Spleen (tissue), 11 donors: ENCODE results near the gene SAFB2. TPM values are rescaled to one million over a fixed set of nuclear protein-coding genes. Genes with fewer than 3 reads are reported as not detected.

Experiments
- DNase-seq: peaks from one replicate; pipeline ENCODE4 v3.0.0-alpha.2; 2020
- H3K27ac ChIP-seq, 8 donors: fragments of 200-600 bp; sonication (generic) in 7 of 8; 1 replicate in 4 of 8; 2 replicates in 4 of 8; pipeline versions ENCODE4 v1.5.0 to v1.8.0; 2016 to 2021; ENCODE audit warnings: inconsistent platforms in 4 of 8, mild to moderate bottlenecking in 4 of 8, moderate library complexity in 1 of 8
- H3K27me3 ChIP-seq, 7 donors: fragments of 200-600 bp; sonication (generic) in 6 of 7; replicated peaks in 1 of 7; 1 replicate in 4 of 7; 2 replicates in 3 of 7; pipeline versions ENCODE4 v1.5.0 to v1.8.0; 2016 to 2021; ENCODE audit warnings: inconsistent platforms in 3 of 7, mild to moderate bottlenecking in 1 of 7
- H3K36me3 ChIP-seq, 6 donors: fragments of 200-600 bp; sonication (generic) in 5 of 6; 1 replicate in 4 of 6; 2 replicates in 2 of 6; pipeline versions ENCODE4 v1.5.0 to v1.8.0; 2016 to 2021; ENCODE audit warnings: inconsistent platforms in 2 of 6
- H3K4me1 ChIP-seq, 6 donors: fragments of 200-600 bp; sonication (generic) in 5 of 6; 1 replicate in 3 of 6; 2 replicates in 3 of 6; pipeline versions ENCODE4 v1.5.0 to v1.8.0; 2016 to 2021; ENCODE audit warnings: inconsistent platforms in 3 of 6
- H3K4me3 ChIP-seq, 8 donors: fragments of 200-600 bp; sonication (generic) in 7 of 8; 1 replicate in 4 of 8; 2 replicates in 4 of 8; pipeline versions ENCODE4 v1.5.0 to v1.8.0; 2016 to 2021; ENCODE audit warnings: inconsistent platforms in 4 of 8, mild to moderate bottlenecking in 4 of 8, moderate library complexity in 2 of 8
- H3K9me3 ChIP-seq, 8 donors: fragments of 200-600 bp; sonication (generic) in 7 of 8; 1 replicate in 4 of 8; 2 replicates in 4 of 8; pipeline versions ENCODE4 v1.5.0 to v1.8.0; 2016 to 2021; ENCODE audit warnings: inconsistent platforms in 4 of 8
- CTCF ChIP-seq, 11 experiments: fragments of 200-600 bp in 7 of 11; fragments of 450-650 bp in 4 of 11; sonication (generic) in 4 of 11; IDR thresholded peaks in 8 of 11; conservative IDR thresholded peaks in 3 of 11; 1 replicate in 7 of 11; 2 replicates in 4 of 11; pipeline versions ENCODE4 v1.4.0 to v1.8.0; 2016 to 2021; ENCODE audit warnings: antibody characterized with exemption in 11 of 11, inconsistent platforms in 4 of 11, mild to moderate bottlenecking in 1 of 11
- POLR2A ChIP-seq, 3 donors: fragments of 450-650 bp; IDR thresholded peaks; one replicate each; pipeline ENCODE4 v1.5.1; 2017; ENCODE audit warnings: antibody characterized with exemption in 3 of 3, mild to moderate bottlenecking in 1 of 3
- POLR2AphosphoS5 ChIP-seq, 3 donors: sonication (generic); formaldehyde crosslinking; IDR thresholded peaks; one replicate each; pipeline ENCODE4 v1.5.1; 2017; ENCODE audit warnings: antibody characterized with exemption in 3 of 3
- WGBS, 5 donors: extraction: QIAGEN DNeasy Blood & Tissue Kit in 3 of 5; methylation state at CpG; one replicate each; pipeline versions ENCODE4 v1.1.5 to v1.1.7; 2013 to 2018; 5-methylcytosine and 5-hydroxymethylcytosine counted together
- intact Hi-C: fragments of 100-400 bp; cut with DNase I; formaldehyde crosslinking; loops from one replicate; pipeline ENCODE4 v1.15.0; 2023; ENCODE audit warnings: low total_unique reads
- polyA plus RNA-seq, 3 donors: library from polyadenylated mRNA; stranded (reverse); fragments of 200-250 nt; gene quantifications; one replicate each; pipeline ENCODE4 v1.2.1, GENCODE V29; 2013
- total RNA-seq, 7 donors: library from RNA; depleted of rRNA in 3 of 7; stranded (reverse); fragments of >200 nt in 3 of 7; fragmentation: NEBNext Ultra II Directional in 4 of 7; extraction: Animal tissue kit (Norgen Biotek cat#: 25700) in 4 of 7; gene quantifications; one replicate each; pipeline versions ENCODE4 v1.1.0 to v1.2.1, GENCODE V29; 2016 to 2021
- donor health status: healthy with polysubstance abuse.
- donor health status: DM: no; HTN: no; CAD: no; lungs with moderate emphysema.
- donor health status: DM: no; HTN: no; CAD: no.
- donor health status: Bipolar disorder and iron deficiency.
- donor health status: healthy.
- donor health status: DM: no; HTN: no; CAD: no.
- donor health status: DM: yes; HTN: yes; CAD: no.

Gene SAFB2
- total and polyA plus RNA-seq, 10 donors: 34.8 to 146 (median 110) TPM

- H3K27me3 ChIP-seq: peaks cover 0 to 74% (median 8%) of the 10 kb centered on the region in 7 donors
- H3K36me3 ChIP-seq: no peaks in the 10 kb centered on the region
- intact Hi-C loops: no loop called here
- no peak for DNase-seq
- no peaks in the 10 kb centered on the region for H3K4me1 ChIP-seq
- WGBS, 5 donors: 81 to 87% (median 83%) methylated on average over 2 of the region's 2 CpGs
- peaks cover 0 to 20% (median 14%) of the 10 kb centered on the region in 8 donors for H3K9me3 ChIP-seq
- TF ChIP-seq POLR2A (IDR thresholded peaks at IDR 0.05) (no peak), CTCF (IDR thresholded peaks at IDR 0.05 in 8 of 11, conservative IDR thresholded peaks at IDR 0.05 in 3 of 11) (no peak), POLR2AphosphoS5 (IDR thresholded peaks at IDR 0.05) (no peak)
- H3K27ac ChIP-seq: no peak overlapping the region
- no peak overlapping the region for H3K4me3 ChIP-seq
These were observed 64.4 kb downstream of the SAFB2 start for GRCh38 chr19:5558101-5558621.

DNA sequence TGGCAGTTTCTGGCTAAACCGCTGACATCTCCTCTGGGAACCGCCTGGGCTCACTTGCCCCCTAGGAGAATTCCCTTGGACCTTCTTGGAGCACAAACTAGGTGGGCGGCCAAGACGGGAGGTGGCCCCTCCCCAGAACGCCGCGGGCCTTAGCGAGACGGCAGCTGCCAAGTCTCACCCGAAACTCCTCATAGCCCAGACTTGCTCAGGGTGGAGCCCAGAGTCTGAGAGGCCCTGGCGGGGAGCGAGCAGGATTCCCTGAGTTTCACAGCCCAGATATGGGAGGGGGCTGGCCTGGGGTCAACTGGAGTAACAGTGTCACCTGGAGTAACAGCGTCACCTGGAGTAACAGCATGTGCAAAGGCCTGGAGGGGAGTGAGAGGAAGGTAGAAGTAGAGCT, 64.9 kb downstream of the SAFB2 start:
- no peak for DNase-seq
- intact Hi-C loops: no loop called here

GRCh38 chr19:5554828-5555227, 67.7 kb downstream of the SAFB2 start:
- Histone ChIP-seq H3K4me1 (no peaks in the 10 kb centered on the region), H3K27me3 (peaks cover 0 to 41% (median 0%) of the 10 kb centered on the region in 7 donors), H3K4me3 (no peak overlapping the region), H3K36me3 (no peaks in the 10 kb centered on the region), H3K27ac (no peak overlapping the region), H3K9me3 (no peaks in the 10 kb centered on the region)
- no peak for DNase-seq
- 72 to 92% (median 85%) methylated on average over 3 to 5 of the region's 5 CpGs for WGBS, 5 donors
- intact Hi-C loops: no loop called here
- TF ChIP-seq POLR2AphosphoS5 (IDR thresholded peaks at IDR 0.05): no peak

More for the DNA sequence above, 64.9 kb downstream of the SAFB2 start:
- WGBS, 5 donors: 35 to 68% (median 63%) methylated on average over 9 to 13 of the region's 13 CpGs
- Histone ChIP-seq H3K27ac (no peak overlapping the region), H3K36me3 (no peaks in the 10 kb centered on the region), H3K4me3 (no peak overlapping the region), H3K4me1 (no peaks in the 10 kb centered on the region), H3K9me3 (peaks cover 0 to 17% (median 14%) of the 10 kb centered on the region in 8 donors), H3K27me3 (peaks cover 0 to 70% (median 5%) of the 10 kb centered on the region in 7 donors)
- TF ChIP-seq CTCF (IDR thresholded peaks at IDR 0.05 in 8 of 11, conservative IDR thresholded peaks at IDR 0.05 in 3 of 11): no peak
- TF ChIP-seq POLR2AphosphoS5 (IDR thresholded peaks at IDR 0.05): no peak
- no peak for TF ChIP-seq POLR2A (IDR thresholded peaks at IDR 0.05)

GRCh38 chr19:5553892-5554291, 68.7 kb downstream of the SAFB2 start:
- intact Hi-C loops: no loop called here
- H3K9me3 ChIP-seq: no peaks in the 10 kb centered on the region
- no peak for TF ChIP-seq CTCF (IDR thresholded peaks at IDR 0.05 in 8 of 11, conservative IDR thresholded peaks at IDR 0.05 in 3 of 11)
- no peak for TF ChIP-seq POLR2AphosphoS5 (IDR thresholded peaks at IDR 0.05)
- TF ChIP-seq POLR2A (IDR thresholded peaks at IDR 0.05): no peak
- H3K27ac ChIP-seq: no peak overlapping the region
- H3K4me3 ChIP-seq: no peak overlapping the region
- WGBS, 5 donors: 84 to 92% (median 86%) methylated on average over 9 of the region's 9 CpGs
- no peak for DNase-seq
- H3K27me3 ChIP-seq: peaks cover 0 to 32% (median 0%) of the 10 kb centered on the region in 7 donors
- no peaks in the 10 kb centered on the region for H3K36me3 ChIP-seq
- no peaks in the 10 kb centered on the region for H3K4me1 ChIP-seq
